ENCODE measurements around the gene ACE.

The ACE gene

DNA sequence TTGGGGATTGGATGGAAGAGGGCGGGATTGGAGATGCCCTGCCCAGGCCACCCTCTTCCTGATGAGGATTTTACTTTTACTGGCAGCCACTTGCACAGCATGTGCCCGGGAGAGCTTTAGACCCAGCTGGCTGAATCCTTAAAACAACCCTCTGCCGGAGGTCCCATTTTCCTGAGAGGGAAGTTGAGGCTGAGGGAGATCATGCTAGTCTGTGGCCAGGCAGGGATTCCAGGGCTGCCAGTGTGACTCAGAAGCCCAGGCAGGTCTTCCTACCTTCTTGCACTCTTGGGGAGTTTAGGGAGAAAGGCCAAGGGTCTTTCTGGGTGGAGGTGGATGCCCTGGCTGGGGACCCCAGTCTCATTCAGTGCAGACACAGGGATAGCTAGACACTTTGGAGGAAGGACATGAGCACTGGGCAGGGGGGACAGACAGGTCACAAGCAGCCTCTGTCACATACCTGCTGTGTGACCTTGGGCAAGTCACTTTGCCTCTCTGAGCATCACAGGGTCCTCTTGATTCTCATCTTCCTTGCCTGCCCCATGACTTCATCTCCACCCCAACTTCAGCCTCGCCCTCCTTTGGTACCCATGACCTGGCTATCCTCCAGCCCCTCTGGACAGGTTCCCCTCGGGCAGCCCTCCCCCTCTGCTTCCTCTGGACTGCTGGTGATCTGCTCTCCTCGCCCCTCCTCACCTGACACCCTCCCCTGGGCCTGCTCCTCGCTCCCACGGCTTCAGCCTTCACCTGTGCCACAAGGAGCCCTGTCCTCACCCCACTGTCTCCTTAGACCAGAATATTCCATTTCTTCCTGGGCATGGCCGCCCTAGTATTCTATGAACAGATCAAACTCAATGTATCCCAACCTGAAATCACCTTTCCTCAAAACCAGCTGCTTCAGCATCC is 62.1 kb downstream of the ACE start:
- no peak for DNase-seq

DNA sequence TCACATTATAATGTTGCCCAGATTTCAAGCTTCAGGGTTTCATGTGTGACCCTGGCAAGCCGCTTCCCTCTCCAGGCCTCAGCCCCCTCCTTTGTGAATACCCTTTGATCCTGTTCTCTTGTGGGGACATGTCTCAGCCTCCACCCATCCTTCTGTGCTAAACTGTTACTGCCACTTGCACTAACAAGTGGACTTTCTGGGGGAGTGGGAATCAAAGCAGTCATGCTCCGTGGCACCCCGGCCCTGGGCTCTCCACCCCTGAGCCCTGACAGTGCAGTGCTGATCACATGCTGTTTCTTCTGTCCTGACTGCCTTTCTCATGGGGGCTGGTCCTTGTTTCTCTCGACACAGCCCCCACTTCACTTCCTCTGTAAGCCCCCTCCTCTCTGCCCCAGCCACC is 63.7 kb downstream of the ACE start:
- DNase-seq, result no peak

DNA sequence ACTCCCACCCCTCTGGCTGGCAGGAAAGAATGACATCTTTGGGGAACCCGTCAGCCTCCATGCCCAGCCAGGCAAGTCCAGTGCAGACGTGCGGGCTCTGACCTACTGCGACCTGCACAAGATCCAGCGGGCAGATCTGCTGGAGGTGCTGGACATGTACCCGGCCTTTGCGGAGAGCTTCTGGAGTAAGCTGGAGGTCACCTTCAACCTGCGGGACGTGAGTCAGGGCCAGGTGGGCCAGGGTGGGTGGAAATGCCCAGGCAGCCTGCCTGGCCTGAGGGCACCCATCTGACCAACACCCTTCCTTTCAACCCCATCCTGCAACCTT is 65.3 kb downstream of the ACE start:
- no peak for DNase-seq

GRCh38 chr17:63542942-63543821 is 66.3 kb downstream of the ACE start:
- no peak for DNase-seq

GRCh38 chr17:63543822-63544420 is 67.1 kb downstream of the ACE start:
- DNase-seq, result no peak

GRCh38 chr17:63544467-63545301 is 67.8 kb downstream of the ACE start:
- no peak for DNase-seq

DNA sequence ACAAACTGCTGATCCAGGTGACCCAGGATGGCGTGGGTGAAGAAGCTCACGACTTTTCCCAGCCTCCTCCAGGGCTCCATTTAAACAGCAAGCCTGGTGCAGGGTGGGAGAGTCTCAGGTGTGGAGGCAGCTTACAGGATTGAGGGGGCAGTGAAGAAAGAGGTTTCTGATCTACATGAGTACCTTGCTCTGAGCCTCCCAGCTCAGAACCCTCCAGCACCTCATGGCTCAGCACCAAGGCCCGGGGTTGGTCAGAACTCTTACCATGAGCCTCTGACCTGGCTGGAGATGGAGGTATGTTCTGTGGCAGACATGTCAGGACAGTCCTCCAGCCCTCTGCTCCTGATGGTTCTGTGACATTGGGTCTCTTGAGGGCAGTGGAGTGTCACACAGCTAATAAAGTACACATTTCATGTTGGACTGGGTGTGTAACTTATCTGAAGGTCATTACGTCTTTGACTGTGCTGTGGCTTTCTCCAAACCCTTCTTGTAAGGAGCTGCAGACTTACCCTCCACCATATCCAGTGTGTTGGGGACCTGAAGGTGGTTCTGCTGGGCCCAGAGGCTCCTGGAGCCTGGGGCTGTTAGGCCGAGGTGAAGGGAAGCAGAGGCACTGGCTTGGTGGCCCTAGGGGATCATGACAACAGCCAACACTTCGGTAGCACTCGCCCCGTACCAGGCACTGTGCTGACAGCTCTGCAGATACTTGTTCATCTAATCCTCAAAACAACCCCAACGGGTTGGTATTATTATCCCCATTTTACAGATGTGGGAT is 69.6 kb downstream of the ACE start:
- DNase-seq, result no peak

DNA sequence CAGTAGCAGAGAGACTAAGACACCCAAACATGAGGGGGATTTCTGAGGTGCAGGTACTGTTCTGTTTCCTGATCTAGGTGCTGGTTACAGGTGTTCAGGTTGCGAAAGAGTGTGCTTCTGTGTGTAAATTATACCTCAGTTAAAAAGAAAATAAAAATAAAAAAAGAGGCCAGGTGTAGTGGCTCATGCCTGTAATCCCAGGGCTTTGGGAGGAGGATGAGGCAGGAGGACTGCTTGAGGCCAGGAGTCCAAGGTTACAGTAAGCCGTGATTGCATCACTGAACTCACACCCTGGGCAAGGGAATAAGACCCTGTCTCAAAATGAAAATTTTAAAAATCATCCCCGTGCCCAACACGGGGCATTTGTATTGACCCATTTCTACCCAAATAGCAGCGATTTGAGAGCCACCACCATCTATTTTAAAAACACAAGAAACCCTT is 70.2 kb downstream of the ACE start:
- no peak for DNase-seq
